Measurements from ENCODE around the gene CRIP3. TPM values are rescaled to one million over a fixed set of nuclear protein-coding genes. Genes with fewer than 3 reads are reported as not detected.
"Not testable (repeated sequence)": the region's sequence is repeated elsewhere in the genome, so short reads cannot be mapped to it uniquely, and the experiment has no call there.

The CRIP3 gene, protein sequence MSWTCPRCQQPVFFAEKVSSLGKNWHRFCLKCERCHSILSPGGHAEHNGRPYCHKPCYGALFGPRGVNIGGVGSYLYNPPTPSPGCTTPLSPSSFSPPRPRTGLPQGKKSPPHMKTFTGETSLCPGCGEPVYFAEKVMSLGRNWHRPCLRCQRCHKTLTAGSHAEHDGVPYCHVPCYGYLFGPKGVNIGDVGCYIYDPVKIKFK
- 1 to 10 TPM in 6 of 8 experiments, under 1 TPM in 2; 0.81 to 4.1 (median 2.0) TPM for total RNA-seq

DNA sequence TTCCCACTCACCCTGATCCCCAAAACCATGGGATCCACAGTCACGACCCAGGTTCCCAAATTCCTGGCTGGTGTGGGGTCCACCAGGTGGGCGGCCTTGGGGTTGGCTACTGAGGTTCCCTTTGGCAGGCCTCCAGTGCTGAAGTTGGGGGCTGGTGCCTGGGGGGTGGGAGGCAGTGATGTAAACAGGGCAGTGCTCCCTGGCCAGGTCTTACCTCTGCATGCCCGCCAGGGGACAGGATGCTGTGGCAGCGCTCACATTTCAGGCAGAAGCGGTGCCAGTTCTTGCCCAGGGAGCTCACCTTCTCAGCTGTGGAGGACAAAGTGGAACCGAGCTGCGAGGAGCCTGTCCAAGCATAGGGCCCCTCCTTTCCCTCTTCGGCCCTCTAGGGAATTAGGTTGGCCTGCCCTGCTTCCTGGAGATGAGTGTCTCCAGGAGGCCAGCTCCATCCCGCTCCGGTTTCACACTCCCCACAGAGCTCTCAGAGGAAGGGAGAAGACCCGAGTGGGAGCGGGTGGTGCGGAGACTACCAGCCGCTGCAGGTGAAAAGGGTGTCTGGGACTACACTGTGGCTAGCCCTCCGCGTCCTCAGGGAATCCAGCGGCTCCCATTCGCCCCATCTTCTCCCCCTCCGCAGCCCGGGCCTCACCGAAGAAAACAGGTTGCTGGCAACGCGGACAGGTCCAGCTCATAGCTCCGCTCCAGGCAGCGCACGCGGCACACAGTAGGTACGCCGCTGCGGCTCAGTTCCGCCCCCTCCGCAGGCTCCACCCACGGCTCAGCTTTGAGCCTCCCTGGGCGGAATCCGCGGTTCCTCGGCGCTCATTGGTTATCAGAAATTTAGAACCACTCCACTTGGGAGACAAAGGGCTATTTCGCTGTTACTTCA lies at the start of gene CRIP3:
Gene CRIP3, minus strand, starts transcription at position 726 of the 889 bp plus-strand sequence. Its CDS starts 34 bp downstream, at position 692.
- H3K27ac ChIP-seq: no peak within 1 kb of the TSS
- ATAC-seq (replicated peaks in 6 of 8): peak; percentile 73 to 92 (median 86)
- in situ Hi-C loops (cut with MboI; ENCODE audit: low pct_unique_long_range_greater_than_20kb in 2 of 9, low sequenced_read_pairs in 9 of 9, unreplicated experiment in 9 of 9): no loop called here
- peaks cover 0 to 7% of the 10 kb centered on the region in 2 donors for H3K4me1 ChIP-seq (replicated peaks in 1 of 2)
- WGBS, 10 experiments: 0 to 60% (median 10%) methylated on average over 1 to 15 of the region's 39 CpGs; no CpG with 5 or more reads in 4 of the 10 experiments
- H3K4me3 ChIP-seq: peak within 1 kb of the TSS in 2 of 5 donors; percentile 13 to 18

DNA sequence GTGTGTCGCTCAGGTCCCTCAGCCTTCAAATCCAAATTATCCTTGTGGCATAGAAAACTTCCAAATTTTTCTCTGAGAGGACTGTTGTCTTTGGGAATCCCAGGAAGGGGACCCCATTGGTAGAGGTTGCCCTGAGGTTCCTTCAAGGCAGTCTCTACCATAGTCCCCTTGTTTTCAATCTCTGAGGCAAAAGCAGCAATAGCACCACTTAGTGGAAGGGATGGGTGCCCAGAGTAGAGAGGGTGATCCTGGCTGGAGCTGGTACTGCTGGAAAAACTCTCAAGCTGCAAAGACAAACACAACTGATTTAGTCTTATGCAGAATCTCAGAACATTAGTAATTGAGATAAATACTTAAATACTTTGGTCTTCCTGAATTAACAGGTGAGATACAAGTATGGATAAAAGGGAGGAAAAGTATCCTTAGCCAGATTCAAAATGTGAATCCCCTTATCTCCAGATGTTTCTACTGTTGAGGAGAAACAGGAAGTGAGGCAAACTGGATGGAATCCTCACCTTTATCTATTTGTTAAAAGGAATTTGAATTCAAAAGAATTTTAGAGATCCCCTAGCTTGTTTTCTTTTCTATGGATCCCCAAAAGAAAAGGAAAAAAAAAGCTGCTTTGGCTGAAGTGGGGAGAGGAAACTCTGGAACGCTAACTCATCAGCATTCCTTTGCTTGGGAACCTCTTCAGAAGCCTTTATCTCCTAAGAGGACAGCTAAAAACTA lies 47.4 kb upstream of the CRIP3 start:
- Histone ChIP-seq H3K27ac (no peak overlapping the region), H3K4me3 (no peak overlapping the region), H3K4me1 (replicated peaks in 1 of 2) (no peaks in the 10 kb centered on the region)
- WGBS, 10 experiments: 80 to 100% (median 91%) methylated on average over 1 to 2 of the region's 2 CpGs; no CpG with 5 or more reads in 2 of the 10 experiments
- in situ Hi-C loops (cut with MboI; ENCODE audit: low pct_unique_long_range_greater_than_20kb in 2 of 9, low sequenced_read_pairs in 9 of 9, unreplicated experiment in 9 of 9): no loop called here
- ATAC-seq (replicated peaks in 6 of 8): peak; percentile 43 to 84 (median 66)

DNA sequence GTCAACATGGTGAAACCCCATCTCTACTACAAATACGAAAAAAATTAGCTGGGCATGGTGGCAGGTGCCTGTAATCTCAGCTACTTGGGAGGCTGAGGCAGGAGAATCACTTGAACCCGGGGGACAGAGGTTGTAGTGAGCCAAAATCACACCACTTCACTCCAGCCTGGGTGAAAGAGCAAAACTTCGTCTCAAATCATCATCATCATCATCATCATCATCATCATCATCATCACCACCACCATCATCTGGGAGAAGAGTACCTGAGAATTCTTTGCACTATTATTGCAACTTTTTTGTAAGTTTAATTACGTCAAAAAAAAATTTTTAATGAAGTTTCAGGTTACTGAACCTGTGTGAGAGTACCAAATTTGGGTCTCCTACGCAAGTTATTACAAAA lies 43.3 kb upstream of the CRIP3 start:
- H3K27ac ChIP-seq; H3K4me3 ChIP-seq; ATAC-seq (replicated peaks in 6 of 8); H3K4me1 ChIP-seq (replicated peaks in 1 of 2); in situ Hi-C loops (cut with MboI; ENCODE audit: low pct_unique_long_range_greater_than_20kb in 2 of 9, low sequenced_read_pairs in 9 of 9, unreplicated experiment in 9 of 9): not testable (repeated sequence)
- WGBS, 10 experiments: 57 to 100% (median 90%) methylated on average over 1 to 5 of the region's 5 CpGs; no CpG with 5 or more reads in 1 of the 10 experiments

DNA sequence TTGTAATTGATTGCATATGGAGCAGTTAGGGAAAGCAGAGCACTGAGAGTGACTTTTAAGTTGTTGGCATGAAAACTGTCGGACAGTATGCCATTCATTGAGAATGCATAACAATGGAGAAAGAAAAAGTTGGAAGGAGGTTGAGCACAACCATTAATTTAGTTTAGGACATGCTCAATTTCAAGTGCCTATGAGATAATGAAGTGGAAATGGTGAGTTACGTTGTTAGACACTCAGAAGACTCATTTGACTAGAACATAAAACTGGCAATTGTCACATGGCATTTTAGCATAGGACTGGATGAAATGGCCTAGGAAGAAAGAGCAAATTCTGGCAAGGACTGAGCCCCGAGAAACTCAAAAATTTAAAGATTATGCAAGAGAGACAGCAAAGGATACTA lies 38.8 kb upstream of the CRIP3 start:
- 20 to 100% (median 76%) methylated on average over 1 to 3 of the region's 3 CpGs for WGBS, 10 experiments
- Histone ChIP-seq H3K27ac (no peak overlapping the region), H3K4me1 (replicated peaks in 1 of 2) (peaks cover 0 to 3% of the 10 kb centered on the region in 2 donors), H3K4me3 (no peak overlapping the region)
- in situ Hi-C loops (cut with MboI; ENCODE audit: low pct_unique_long_range_greater_than_20kb in 2 of 9, low sequenced_read_pairs in 9 of 9, unreplicated experiment in 9 of 9): no loop called here
- ATAC-seq (replicated peaks in 6 of 8): no peak

DNA sequence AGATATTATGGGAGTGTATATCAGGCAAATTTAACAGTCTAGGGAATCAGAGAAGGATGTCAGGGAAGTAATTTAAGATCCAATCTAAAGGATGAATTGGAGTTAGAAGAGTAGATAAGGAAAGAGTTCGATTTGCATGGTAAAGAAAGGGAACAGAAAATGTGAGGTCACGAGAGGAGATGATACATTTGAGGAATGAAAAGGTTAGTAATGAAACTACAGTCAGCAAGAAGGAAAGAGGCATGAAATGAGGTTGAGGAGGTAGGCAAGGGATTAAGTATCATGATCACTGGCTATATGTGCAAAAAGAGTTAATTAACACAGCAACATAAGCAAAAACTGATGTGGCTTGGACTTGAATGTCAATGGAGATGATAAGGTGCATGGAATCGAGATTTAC lies 38.4 kb upstream of the CRIP3 start:
- in situ Hi-C loops (cut with MboI; ENCODE audit: low pct_unique_long_range_greater_than_20kb in 2 of 9, low sequenced_read_pairs in 9 of 9, unreplicated experiment in 9 of 9): no loop called here
- no peak for ATAC-seq (replicated peaks in 6 of 8)
- WGBS, 10 experiments: 67 to 100% (median 83%) methylated on average over 2 to 3 of the region's 3 CpGs
- no peak overlapping the region for H3K27ac ChIP-seq
- peaks cover 0 to 3% of the 10 kb centered on the region in 2 donors for H3K4me1 ChIP-seq (replicated peaks in 1 of 2)
- H3K4me3 ChIP-seq: no peak overlapping the region

DNA sequence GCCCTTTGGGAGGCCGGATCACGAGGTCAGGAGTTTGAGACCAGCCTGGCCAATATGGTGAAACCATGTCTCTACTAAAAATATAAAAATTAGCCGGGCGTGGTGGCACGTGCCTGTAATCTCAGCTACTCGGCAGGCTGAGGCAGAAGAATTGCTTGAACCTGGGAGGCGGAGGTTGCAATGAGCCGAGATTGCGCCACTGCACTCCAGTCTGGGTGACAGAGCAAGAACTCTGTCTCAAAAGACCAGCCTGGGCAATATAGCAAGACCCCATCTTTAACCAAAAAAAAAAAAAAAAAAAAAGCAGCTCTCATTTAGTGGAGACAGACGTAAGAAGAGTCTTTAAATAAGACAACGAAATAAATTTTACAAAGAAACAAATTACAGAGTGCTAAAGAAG lies 37.6 kb upstream of the CRIP3 start:
- H3K4me1 ChIP-seq (replicated peaks in 1 of 2); H3K27ac ChIP-seq; in situ Hi-C loops (cut with MboI; ENCODE audit: low pct_unique_long_range_greater_than_20kb in 2 of 9, low sequenced_read_pairs in 9 of 9, unreplicated experiment in 9 of 9); ATAC-seq (replicated peaks in 6 of 8); H3K4me3 ChIP-seq: not testable (repeated sequence)
- 82 to 100% (median 98%) methylated on average over 2 to 11 of the region's 11 CpGs for WGBS, 10 experiments

DNA sequence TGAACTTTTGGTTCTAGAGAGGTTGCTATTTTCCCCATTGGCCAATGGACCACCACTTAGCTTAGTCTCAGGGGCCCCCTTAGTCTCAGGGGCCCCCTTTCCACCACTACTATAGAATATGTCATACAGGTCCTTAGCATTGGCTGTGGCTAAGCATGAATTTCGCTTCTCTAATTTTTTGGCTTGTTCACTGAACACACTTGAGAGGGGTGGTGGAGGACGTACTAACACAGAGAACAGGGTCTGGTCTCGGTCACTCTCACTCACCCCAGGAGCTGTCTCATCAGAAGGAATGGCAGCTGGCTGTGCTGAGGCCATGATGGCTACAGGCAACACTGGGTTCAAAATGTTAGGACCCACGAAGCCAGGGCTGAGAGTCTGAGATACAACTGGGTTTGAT lies 30.5 kb upstream of the CRIP3 start:
- Histone ChIP-seq H3K4me3 (no peak overlapping the region), H3K4me1 (replicated peaks in 1 of 2) (no peaks in the 10 kb centered on the region), H3K27ac (no peak overlapping the region)
- in situ Hi-C loops (cut with MboI; ENCODE audit: low pct_unique_long_range_greater_than_20kb in 2 of 9, low sequenced_read_pairs in 9 of 9, unreplicated experiment in 9 of 9): loop anchor here in 1 of 9 experiments (10.0 kb wide), 1 partner anchor 74 kb away; no protein-coding TSS in a partner anchor
- 100% methylated on average over 2 of the region's 4 CpGs; no CpG with 5 or more reads in 9 of the 10 experiments for whole genome bisulfite sequencing, 10 experiments
- no peak for ATAC-seq (replicated peaks in 6 of 8)

DNA sequence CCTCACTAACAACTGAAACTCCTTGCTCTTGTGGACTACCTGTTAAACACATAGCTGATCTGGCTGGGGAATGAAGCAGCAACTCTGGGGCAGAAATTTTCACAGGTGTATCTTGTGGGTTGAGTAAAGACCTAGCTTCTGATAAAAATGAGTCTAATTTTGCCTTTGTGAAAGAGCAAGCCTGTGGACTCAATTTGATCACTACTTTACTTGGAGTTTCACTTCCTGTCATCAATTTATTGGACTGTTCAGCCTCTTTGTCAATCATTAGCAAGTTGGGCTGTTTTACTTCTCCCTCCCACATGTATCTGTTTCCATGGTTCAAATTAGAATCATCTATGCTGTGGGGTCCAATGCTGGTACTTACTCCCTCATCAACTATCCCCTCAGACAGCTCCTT lies 29.6 kb upstream of the CRIP3 start:
- Histone ChIP-seq H3K27ac (no peak overlapping the region), H3K4me1 (replicated peaks in 1 of 2) (no peaks in the 10 kb centered on the region), H3K4me3 (no peak overlapping the region)
- no peak for ATAC-seq (replicated peaks in 6 of 8)
- in situ Hi-C loops (cut with MboI; ENCODE audit: low pct_unique_long_range_greater_than_20kb in 2 of 9, low sequenced_read_pairs in 9 of 9, unreplicated experiment in 9 of 9): loop anchor here in 1 of 9 experiments (10.0 kb wide), 1 partner anchor 73 kb away; no protein-coding TSS in a partner anchor

DNA sequence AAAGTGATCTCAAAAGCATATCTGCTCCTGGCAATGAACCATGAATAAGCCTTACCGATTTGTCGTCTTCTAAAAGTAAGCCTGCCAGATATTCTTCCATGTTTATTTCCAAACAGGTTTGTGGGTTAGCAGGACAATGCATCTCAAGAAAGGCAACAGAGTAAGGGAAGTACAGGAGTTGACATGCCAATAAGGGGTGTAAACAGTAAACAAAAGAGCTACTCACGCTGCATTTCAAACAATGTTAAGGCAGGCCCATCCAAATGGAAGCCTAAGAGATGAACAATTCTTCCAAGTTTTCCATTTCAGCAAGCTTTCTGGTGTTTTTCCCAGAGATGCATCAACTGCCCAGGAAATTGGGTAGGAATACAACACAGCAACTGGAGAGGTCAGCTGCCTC lies 27.8 kb upstream of the CRIP3 start:
- in situ Hi-C loops (cut with MboI; ENCODE audit: low pct_unique_long_range_greater_than_20kb in 2 of 9, low sequenced_read_pairs in 9 of 9, unreplicated experiment in 9 of 9): loop anchor here in 1 of 9 experiments (10.0 kb wide), 1 partner anchor 72 kb away; no protein-coding TSS in a partner anchor
- Histone ChIP-seq H3K4me3 (no peak overlapping the region), H3K4me1 (replicated peaks in 1 of 2) (no peaks in the 10 kb centered on the region), H3K27ac (no peak overlapping the region)
- peak in 2 of 8 experiments; percentile 62 to 70 for ATAC-seq (replicated peaks in 6 of 8)
- 7 to 94% (median 82%) methylated on average over 1 to 3 of the region's 3 CpGs; no CpG with 5 or more reads in 2 of the 10 experiments for WGBS, 10 experiments

DNA sequence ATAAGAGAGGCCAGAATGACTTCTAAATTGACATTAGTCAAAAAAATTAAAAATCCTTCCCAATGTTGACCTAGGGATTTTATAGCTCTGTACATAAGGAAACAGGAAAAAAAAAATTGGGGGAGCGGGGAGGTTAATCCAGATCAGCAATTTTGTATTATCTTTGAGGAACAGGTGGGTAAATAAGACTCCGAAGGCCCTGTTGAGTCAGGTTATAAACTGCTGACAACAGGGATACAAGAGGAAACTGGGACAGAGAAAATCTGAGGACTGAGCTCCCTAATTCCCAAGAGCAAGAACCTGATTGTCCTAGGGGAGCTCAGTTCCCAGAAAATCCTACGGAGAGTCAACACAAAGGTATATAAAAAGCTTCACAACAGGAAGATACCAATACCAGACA lies 26.8 kb upstream of the CRIP3 start:
- Histone ChIP-seq H3K27ac (no peak overlapping the region), H3K4me1 (replicated peaks in 1 of 2) (no peaks in the 10 kb centered on the region), H3K4me3 (no peak overlapping the region)
- in situ Hi-C loops (cut with MboI; ENCODE audit: low pct_unique_long_range_greater_than_20kb in 2 of 9, low sequenced_read_pairs in 9 of 9, unreplicated experiment in 9 of 9): loop anchor here in 1 of 9 experiments (10.0 kb wide), 1 partner anchor 71 kb away; no protein-coding TSS in a partner anchor
- ATAC-seq (replicated peaks in 6 of 8): no peak
- WGBS, 10 experiments: 80 to 100% (median 97%) methylated on average over 1 to 3 of the region's 3 CpGs; no CpG with 5 or more reads in 1 of the 10 experiments

DNA sequence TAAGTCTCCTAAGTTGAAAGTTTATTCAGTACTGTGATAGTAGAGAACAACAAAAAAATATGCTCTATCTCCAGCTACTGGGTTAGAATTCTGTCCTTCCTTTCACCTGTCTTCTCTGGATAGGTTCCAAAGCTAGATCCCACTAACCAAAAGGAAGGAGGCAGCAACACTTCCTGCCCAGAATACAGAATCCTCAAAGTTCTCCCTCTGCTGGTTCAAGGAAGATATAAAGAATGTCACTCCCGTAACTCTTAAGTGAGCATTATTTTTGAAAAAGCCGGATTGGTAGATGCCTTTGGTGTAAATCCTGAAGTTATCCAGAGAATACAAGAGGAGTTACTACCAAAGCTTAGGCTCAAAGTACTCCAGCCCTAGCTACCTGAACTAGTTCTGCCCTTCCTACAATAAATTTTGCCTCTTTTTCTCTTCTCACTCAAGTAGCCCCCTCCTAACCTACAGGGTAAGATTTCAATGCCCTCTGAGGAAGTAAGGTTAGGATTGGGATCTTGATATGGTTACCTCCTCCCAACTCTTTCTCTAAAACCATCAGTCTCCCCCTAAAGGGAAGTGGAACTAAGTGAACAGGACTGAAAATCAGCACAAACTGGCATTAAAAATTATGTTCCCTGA lies 26.0 kb upstream of the CRIP3 start:
- in situ Hi-C loops (cut with MboI; ENCODE audit: low pct_unique_long_range_greater_than_20kb in 2 of 9, low sequenced_read_pairs in 9 of 9, unreplicated experiment in 9 of 9): loop anchor here in 1 of 9 experiments (10.0 kb wide), 1 partner anchor 70 kb away; no protein-coding TSS in a partner anchor
- peak in 5 of 8 experiments; percentile 44 to 84 (median 75) for ATAC-seq (replicated peaks in 6 of 8)
- Histone ChIP-seq H3K4me3 (no peak overlapping the region), H3K4me1 (replicated peaks in 1 of 2) (no peaks in the 10 kb centered on the region), H3K27ac (no peak overlapping the region)
- WGBS, 10 experiments: 23 to 83% (median 49%) methylated on average over 1 to 2 of the region's 2 CpGs; no CpG with 5 or more reads in 2 of the 10 experiments

DNA sequence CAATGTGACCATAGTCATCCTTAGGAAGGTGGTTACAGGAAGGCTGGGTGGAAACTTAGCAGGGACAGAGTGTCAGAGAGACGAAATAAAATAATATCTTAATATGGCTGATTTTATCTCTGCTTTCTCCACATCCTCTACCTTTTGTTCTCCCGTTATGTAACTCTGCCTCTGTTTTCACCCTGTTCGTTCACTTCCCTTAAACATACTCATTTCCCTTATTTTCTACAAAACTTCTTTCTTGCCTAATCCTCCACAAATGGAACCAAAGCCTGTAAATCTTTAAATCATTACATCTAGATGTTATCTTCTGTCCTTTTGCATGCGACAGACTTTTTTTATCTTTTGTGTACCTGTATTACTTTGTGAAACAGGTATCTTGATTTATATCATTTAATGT lies 23.3 kb upstream of the CRIP3 start:
- no peaks in the 10 kb centered on the region for H3K4me1 ChIP-seq (replicated peaks in 1 of 2)
- in situ Hi-C loops (cut with MboI; ENCODE audit: low pct_unique_long_range_greater_than_20kb in 2 of 9, low sequenced_read_pairs in 9 of 9, unreplicated experiment in 9 of 9): loop anchor here in 1 of 9 experiments (10.0 kb wide), 1 partner anchor 67 kb away; no protein-coding TSS in a partner anchor
- 50 to 88% (median 75%) methylated on average over 3 to 4 of the region's 4 CpGs for WGBS, 10 experiments
- H3K4me3 ChIP-seq: no peak overlapping the region
- no peak for ATAC-seq (replicated peaks in 6 of 8)
- no peak overlapping the region for H3K27ac ChIP-seq

All from motor neuron (in vitro differentiated cells).